Stimulated activated naive CD8-positive, alpha-beta T cell treated with anti-CD3 and anti-CD28 coated beads, Interleukin-15, Interleukin-2, amounts not matched to agents 100 U/mL and 50 U/mL, for 24 hours (primary cell): ENCODE results near the gene PRKCA.

ENCODE experiments used
- ATAC-seq: fragments of 150-1000 bp; cut with Tn5 transposase; one replicate; pipeline ENCODE4 v1.10.0; 2021
- DNase-seq: peaks from one replicate; pipeline ENCODE4 v3.0.0; 2021

The PRKCA gene

DNA sequence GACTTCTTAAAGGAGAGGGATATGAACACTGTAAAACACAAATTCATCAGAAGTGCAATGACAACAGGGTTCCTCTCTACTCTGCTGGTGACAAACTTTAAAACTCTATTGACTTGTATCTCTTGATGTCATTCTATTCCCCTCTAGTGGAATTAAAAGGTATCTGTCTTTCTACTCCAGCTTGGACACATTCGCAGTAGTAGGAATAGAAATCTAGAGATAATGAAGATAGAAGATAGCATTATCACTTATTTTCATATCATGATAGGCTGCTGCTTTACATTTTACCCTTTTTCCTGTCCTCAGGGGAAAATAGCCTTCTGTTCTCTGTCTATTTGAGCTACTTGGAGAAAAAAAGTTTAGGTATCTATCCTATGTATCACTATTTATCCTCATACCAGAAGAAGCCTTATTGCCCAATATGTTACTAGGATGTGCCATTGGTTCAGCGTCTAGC, 322.9 kb downstream of the PRKCA start:
- no peak for ATAC-seq

DNA sequence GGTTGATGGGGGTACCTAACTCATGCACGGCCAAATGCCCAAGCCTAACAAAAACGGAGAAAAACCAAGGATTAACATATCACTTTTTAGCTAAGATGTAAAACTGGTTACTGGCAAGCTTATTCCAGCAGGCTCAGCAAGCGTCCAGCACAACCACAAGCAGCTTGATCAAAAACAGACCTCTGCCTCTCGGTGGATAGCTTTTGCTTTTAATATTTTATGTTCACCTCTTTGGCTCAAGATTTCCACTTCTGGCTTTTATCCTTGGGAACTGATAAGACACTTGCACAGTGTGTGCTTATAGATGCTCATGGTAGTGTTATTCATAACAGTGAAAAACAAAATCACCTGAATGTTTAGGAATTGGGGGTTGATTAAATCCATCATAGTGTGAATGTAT, 325.6 kb downstream of the PRKCA start:
- no peak for ATAC-seq

More for the DNA sequence above, 322.9 kb downstream of the PRKCA start:
- DNase-seq: no peak

DNA sequence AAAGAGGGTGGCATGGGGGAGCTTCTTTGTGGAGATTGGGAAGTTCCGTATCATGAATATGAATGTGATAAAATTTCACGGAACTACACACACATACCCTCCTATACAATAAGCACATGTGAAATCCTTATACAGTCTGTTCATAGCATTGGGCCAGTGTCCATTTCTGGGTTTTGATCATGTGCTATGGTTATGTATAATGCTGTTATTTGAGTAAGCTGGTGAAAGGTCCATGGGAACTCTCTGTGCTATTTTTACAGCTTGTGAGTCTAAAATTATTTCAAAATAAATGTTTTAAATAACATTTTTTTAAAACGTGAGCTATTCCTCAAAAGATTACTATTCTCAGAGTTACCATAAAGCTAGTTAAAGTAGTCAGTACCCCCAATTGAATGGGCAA, 327.3 kb downstream of the PRKCA start:
- no peak for ATAC-seq

More for the DNA sequence above, 325.6 kb downstream of the PRKCA start:
- no peak for DNase-seq

DNA sequence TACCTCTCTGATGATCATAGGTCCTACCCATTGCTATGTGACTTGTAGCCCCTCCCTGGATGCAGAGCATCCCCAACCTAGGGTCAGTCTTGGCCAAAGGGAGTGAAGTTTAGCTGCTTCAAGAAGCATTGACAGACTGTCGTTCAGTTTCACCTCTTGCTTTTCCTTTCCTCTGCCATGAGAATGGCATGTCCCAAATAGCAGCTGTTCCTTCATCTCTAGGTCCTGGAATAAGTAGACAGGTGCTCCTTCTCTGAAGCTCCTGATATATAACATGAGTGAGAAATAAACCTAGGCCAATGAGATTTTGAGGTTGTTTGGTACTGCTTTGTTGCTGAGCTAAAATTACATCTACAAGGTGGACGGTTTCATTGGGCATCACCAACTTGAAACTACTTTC, 328.0 kb downstream of the PRKCA start:
- DNase-seq (no peak), ATAC-seq (no peak)

More for the DNA sequence above, 327.3 kb downstream of the PRKCA start:
- DNase-seq: no peak

DNA sequence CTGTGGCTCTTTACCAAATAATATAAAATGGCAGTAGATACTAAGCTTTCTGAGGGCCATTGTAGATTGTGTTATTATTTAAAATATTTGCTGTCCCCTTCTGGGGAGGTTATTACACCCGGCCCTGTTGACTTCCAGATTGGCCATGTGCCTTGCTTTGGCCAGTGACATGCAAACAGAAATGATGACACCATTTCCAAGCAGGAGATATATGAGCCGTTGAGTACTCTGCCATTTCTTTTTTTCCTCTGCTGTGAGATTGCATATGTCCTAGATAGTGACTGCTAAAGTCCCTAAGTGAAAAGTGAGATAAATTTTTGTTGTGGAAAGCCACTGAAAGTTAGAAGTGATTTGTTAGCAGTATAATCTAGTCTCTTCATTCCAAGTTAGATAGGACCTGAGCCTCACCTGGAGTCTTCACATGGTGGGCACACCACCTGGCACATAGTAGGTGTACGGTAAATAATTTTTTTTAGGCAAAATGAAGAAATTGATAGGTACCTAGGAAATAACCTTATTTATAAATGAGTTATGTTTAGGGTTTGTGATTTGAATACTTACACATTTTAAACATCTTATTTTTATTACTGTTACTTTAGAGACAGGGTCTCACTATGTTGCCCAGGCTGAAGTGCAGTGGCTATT, 328.5 kb downstream of the PRKCA start:
- ATAC-seq (no peak), DNase-seq (no peak)

DNA sequence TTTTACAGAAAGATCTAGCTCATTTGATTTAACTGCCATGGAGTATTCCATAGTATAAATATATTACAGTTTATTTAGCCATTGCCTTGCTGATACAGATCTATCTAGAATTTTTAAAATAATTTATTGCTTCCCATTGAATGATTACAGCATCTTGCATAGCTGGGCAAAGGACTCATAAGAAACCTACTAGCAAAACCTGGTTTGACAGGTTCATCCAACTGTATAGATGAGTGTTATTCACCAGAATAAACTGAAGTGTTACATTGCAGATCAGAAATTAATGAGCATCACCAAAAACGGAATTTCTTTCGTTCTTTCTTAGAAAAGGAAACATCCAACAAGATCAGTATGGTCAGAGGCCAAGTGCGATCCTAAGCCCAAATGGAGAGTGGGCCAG, 330.3 kb downstream of the PRKCA start:
- ATAC-seq: no peak

DNA sequence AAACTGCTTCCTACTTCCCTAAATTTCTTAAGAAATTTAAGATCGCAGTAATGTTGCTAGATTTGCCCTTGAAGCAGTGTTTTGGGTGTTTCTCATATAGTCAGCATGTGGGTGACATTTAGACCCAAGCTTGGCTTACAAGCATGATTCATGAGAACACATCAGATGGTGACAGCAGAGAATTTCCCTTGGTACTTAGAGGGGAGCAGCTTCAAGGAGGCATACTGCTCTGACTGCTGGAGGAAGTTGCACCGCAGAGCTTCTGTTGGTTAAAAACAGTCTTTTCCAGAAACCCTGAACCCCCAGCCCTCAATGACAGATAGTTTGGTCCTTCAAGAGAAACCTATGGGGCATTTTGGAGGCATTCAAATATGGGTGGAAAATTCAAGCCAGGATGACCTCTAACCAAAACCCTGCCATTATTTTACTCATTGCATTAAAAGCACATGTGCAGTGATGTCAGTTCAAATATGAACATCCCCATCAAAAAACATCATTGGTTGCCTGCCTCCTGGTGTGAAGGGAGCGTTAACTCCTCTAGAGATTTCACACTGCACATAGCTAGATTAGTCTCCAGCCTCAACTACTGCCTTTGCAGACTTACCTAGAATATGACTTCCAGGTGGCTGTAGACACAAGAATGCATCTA, 331.0 kb downstream of the PRKCA start:
- ATAC-seq: peak; percentile 97
- peak; percentile 58 for DNase-seq

More for the DNA sequence above, 330.3 kb downstream of the PRKCA start:
- DNase-seq: no peak

DNA sequence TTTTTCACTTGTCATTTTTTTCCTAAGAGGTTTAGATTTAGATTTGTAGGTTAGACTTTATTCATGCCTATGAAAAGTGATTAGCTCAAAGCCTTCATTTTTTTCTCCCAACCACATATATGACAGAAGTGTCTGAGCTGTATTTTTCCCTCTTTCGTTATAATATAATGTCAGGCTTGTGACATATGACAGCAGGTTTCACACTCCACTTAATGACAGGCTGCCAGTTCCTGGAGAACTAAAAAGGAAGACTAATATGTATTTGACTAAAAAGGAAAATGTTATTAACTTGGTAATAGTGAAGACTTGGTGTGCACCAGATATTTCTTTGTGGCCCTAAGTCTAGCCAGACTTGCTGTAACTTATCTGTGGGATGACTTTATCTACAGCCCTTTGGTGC, 331.8 kb downstream of the PRKCA start:
- ATAC-seq (no peak), DNase-seq (no peak)

DNA sequence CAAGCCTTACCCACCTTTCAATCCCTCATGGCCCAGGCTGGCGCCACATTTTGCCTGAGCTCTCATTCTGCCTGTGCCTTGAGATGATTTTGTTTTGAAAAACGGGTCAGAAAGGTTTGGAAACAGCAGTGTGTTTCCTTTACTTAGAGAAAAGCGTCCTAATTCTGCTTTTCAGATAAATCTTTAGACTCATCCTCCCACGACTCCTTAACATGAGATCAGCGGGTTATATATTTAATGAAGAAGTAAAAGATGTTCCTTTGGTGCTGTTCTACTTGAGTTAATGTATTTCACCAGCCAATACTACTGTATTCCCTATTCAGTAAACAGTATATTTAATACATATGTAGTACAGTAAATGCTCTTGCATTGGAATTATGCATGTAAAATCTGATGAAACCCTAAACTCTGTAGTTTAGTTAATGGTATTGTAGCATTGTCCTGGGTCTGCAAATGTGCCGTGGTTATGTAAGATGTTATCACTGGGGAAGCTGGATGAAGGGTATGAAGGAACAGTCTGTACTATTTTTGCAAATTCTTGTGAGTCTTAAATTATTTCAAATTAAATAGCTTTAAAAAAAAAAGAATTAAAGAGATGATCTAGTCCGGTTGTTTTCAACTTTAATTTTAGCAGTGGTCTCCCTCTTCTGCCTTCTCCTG, 333.1 kb downstream of the PRKCA start:
- no peak for DNase-seq
- ATAC-seq: no peak

DNA sequence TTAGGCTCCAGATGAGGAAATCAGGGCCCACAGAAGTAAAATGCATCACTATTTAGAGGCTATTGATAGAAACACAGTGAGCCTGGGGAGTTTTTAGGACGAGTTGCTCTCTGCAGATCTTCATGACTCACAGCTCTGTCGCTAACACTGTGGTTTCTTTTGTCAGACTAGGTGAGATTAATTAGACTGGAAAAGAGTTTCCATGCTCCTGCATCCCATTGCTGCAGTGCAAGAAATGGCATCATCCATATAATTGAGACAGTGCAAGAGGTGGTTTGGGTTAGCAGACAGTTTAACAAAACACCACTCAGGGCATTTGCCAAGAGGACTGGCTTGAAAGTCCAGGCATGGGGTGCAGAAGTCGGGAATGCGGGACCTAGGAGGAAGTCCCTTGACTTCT, 333.7 kb downstream of the PRKCA start:
- DNase-seq (peak; percentile 12), ATAC-seq (peak; percentile 36)

DNA sequence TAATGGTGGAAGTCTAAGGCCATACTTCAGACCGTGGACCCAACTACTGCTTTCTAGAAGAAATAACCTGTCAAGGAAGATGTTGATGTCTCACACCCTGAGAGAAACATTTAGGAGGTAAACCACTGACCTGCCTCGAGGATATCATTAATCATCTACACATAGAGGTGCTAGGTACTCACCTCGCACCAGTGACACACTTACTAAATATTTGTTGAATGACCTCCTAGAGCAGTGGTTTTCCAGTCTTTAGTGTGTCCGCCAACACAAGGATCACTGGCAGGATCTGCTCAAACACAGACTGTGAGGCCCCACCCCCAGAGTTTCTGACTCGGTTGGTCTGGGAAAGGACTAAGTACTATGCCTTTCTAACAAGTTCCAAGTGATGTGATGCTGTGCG, 335.1 kb downstream of the PRKCA start:
- no peak for ATAC-seq
- DNase-seq: no peak

DNA sequence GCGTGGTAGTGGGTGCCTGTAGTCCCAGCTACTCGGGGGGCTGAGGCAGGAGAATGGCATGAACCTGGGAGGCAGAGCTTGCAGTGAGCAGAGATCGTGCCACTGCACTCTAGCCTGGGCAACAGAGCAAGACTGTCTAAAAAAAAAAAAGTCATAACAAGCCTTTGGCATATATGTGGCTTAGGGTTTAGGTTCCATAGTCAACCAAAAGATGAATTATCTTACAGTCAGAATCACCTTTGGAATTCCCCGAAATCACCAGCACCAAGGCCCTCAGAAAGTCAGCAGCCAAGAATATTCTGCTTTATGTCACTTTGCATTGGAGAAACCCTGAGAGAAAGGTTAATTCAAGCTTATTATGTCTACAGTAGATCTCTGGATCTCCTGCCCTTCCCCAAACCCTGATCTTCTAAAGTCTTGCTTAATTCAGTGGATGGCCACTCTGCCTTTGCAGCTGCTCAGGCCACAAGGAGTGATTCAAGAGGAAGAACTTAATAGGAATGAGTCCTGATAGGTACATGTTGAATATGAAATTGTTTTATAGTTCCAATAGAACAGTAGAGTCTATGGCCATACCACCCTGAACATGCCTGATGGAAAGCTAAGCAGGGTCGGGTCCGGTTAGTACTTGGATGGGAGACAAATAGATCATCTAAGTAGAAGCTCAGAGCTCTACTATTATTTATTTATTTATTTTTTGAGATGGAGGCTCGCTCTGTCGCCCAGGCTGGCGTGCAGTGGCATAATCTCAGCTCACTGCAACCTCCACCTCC, 336.5 kb downstream of the PRKCA start:
- no peak for DNase-seq
- ATAC-seq: peak; percentile 39

DNA sequence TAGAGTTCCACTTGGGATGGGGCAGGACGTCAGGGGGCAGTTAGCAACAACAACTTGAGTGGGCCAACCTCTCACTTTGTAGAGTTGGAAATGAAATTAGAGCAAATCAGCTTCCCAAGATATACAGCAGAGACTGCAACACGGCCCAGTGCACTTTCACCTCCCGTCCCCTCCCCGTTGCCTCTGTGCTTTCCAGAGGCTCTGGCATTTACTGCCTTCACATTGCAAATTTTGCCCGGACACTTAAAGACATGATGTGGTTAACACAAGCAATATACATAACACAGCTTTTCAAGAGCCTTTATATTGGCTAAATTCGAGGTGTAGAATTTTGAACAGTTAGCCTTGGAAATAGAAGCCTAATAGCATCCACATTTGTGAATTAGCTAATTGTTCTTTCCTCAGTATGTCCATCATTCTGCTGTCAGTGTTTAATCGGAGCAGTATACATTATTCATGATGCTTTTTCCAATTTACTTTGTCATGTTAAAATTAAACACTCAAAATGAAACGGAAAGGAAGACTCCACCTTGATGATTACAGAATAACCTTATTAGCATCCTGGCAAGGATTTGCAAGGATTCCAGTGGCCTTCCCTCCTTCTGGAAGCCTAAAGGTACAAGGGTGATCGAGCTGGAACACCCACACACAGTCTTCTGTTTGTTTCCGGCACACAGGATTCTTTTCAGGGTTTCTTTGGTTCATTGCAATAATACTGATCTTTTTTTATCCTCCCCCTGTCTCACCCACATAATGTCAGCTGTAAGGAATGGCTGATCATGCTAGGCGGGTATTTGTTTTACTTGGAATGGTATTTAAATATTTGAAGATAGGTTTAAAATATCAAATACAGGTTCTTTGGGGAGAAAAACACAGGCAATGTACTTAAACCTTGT, 341.6 kb downstream of the PRKCA start:
- no peak for DNase-seq
- ATAC-seq: no peak

DNA sequence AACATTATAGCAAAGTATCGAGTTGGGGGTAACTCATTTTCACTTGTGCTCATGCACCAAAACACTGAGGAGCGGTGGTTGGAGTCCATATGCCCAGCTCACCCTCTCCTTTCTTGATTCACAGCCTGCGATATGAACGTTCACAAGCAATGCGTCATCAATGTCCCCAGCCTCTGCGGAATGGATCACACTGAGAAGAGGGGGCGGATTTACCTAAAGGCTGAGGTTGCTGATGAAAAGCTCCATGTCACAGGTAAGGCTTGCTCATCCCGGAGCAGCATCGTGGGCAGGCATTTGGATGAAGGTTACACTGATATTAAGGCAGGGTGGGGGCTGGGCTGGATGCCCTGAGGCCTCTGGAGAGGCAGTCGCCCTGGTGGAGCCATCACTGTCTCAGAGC, 342.8 kb downstream of the PRKCA start:
- ATAC-seq (peak; percentile 9), DNase-seq (no peak)

DNA sequence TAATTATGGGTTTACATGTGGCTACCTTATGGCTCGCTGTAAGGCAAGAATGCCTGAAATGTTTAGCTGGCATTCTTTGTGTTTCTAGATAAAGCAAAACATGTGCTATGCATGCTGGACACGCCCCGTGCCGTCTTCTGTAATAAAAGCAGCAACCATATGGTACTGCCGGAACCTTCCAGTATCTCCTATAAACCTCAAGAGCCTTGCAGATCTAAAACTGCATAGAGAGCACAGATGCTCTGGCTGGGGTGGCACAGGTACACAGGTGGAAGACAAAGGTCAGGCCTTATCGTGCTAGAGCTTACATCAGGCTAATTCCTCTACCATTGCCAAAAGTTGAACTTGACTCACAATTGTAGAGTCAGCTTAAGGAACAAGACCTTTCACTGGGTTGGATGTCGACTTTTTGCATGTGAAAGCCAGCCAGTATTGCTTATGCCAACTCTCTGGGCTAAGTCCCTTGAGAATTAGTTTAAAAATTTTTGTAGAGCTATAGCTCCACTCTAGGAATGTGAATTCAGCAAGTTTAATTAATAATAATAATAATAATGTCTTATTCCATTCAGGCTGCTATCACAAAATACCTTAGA, 345.1 kb downstream of the PRKCA start:
- no peak for DNase-seq
- ATAC-seq: no peak

DNA sequence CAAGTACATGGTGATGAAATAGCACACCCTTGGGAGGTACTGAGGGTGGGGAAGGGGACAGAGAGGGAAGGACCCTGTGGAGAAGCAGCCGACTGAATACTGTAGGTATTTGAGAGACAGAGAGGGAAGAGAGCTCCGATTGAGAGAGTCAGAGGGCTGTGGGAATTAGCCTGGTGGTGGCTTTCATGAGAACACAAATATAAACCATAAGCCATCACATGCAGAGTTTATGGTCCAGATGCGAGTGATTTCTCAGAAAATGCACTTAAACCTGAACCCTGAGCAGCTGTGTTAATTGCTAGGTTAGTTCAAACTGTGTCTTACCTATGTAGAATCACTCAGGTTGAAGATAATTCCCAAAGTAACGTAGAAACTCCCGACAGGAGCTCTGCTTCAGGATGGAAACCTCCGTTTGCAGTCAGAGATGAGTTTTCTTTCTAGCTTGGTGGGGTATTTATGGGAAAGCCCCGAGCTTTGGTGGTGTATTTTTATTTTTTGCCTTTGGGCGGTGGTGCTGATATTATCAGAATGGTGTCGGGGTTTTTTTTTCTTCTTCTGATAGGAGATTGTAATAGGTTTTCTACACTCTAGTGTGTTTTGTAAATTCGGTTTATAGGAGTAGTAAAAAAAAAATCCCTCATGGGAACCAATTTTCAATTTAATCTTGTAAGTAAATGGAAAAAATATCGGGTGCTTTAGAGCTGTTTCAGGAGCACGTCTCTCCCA, 347.6 kb downstream of the PRKCA start:
- ATAC-seq (no peak), DNase-seq (no peak)

DNA sequence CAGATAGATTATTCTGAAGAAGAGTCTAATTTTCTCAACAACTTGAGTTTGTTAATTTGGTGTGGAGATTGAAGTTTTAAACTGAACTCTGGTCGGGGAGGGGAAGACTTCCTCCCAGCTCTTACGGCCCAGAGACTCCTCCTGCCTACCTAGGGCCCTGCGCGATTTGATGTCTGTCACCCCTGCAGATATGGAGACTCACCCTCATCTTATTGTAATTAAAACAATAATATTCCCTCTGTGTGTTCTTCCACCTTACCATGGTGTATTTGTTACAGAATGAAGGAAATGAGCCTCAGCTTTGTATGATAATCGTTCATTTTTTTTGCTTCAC, 348.1 kb downstream of the PRKCA start:
- ATAC-seq (no peak), DNase-seq (no peak)

DNA sequence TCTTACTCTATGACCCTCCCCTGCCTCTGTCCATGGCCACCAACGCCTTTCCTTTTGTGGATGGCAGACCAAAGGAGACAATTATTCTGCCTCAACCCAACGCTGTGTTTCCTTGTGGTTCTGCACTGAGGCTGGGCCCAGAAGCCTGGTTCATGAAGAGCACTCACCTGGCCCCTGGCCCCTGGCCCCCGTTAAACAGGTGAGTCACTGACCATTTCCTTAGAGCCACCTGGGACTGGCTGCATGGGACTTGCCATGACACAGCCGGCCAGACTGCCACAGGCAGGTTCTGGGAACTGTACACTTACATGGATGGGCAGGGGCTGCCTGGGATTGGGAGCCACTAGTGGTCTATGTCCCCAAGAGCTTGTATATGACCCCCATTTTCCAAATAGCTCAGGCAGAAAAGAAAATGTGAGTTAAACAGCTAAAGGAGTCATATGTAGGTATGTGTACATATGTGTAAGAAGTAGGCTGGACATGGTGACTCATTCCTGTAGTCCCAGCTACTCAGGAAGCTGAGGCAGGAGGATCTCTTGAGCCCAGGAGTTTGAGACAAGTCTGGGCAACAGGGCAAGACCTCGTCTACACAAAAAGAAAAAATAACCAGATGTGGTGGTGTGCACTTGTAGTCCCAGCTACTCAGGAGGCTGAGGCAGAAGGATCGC, 350.6 kb downstream of the PRKCA start:
- peak; percentile 45 for ATAC-seq

DNA sequence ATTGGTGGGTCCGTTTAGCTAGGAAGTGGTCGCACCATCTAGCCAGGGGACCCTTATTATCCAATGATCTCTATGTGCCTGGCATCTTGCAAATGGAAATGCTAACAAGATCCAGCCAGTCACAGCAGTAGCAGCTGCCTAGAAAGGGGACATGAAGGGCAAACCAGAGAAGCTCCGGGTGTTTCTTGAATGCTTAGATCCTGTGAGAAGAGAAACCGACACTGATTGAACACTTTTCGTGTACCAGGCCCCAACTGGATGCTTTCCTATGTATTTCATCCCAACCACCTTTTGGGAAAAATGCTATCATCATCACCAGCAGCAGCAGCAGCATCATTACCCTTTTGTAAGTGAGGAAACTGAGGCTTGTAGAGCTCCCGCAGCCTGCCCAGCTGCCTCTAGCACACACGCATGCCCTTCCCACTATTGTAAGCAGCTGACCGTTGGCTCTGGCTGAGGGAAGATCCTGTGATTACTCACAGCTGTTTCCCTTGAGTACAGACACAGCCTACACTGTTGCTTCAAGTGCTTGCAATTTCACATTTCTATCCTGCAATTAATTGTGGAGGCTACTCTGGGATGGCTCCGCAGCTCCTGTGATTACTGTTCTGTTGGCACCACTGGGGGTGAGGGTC, 351.8 kb downstream of the PRKCA start:
- DNase-seq (no peak), ATAC-seq (no peak)

More for the DNA sequence above, 350.6 kb downstream of the PRKCA start:
- DNase-seq: no peak

DNA sequence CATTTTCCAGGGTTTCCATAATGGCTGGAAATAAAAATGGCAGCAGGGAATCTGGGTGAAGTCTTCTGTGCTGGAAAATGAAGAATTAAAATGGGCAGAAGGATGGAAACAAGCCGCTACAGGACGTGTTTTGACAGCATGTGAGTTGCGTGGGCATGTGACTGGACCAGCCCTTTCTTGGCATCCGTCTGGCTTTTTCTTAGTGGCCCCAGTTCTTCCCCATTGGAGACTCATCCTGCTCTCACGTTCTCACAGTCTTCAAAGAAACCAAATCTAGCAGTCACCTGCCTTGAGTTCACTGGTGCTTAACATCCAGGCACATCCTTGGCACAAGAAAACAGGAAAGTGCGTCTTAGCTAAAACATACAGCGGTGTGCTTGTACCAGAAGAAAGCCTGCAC, 352.4 kb downstream of the PRKCA start:
- DNase-seq (no peak), ATAC-seq (no peak)
